Measurements from ENCODE around the gene SPACA7.

Gene SPACA7

DNA sequence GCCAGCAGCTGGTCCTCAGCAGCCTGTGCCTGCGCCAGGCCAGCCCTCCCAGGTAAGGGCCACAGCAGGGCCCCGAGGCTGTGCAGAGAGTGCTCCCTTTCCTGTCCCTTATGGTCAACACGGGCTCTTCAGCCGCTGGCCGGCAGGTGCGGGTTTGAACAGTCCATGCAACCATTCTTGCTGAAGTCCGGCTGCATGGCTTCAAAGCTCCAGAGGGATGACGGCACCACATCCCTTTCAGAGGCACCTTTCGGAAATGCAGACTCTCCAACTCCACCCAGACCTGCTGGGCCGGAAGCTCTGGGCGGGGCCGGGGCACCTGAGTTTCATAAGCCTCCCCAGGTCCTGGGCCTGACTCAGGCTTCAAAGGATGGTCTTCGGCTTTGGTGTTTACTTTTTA lies 81.3 kb downstream of the SPACA7 start:
- TF ChIP-seq CTCF (conservative IDR thresholded peaks at IDR 0.05; ENCODE audit: low read length) = no peak
- no peak for DNase-seq (ENCODE audit: low read depth)

DNA sequence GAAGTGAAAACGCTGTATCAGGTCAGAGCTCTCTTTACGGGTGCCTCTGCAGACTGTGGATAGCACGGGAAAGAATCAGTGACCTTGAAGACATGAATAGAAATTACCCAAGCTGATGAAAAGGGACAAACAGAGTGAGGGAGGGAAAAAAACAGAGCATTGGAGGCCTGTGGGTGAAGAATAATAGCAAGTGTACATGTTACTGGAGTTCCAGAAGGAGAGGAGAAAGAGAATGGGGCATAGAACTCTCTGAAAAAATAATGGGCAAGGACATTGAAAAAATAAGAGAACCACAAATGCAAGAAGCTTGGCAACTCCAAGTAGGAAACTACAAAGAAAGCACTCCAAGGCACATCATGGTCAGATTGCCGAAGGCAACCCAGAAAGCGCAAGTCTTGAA lies 86.3 kb downstream of the SPACA7 start:
- no peak overlapping the region for H3K4me3 ChIP-seq (ENCODE audit: low read length)
- no peak for DNase-seq (ENCODE audit: low read depth)
- TF ChIP-seq CTCF (conservative IDR thresholded peaks at IDR 0.05; ENCODE audit: low read length) = no peak

More for the DNA sequence above, 81.3 kb downstream of the SPACA7 start:
- H3K4me3 ChIP-seq (ENCODE audit: low read length) = no peak overlapping the region

- no peak overlapping the region for H3K4me3 ChIP-seq (ENCODE audit: low read length)
- DNase-seq (ENCODE audit: low read depth) = no peak
- TF ChIP-seq CTCF (conservative IDR thresholded peaks at IDR 0.05; ENCODE audit: low read length) = no peak
Observed at GRCh38 chr13:112464720-112465119, 88.6 kb downstream of the SPACA7 start.

GRCh38 chr13:112465251-112466131 lies 89.3 kb downstream of the SPACA7 start:
- TF ChIP-seq CTCF (conservative IDR thresholded peaks at IDR 0.05; ENCODE audit: low read length) = no peak
- H3K4me3 ChIP-seq (ENCODE audit: low read length) = no peak overlapping the region
- DNase-seq (ENCODE audit: low read depth) = no peak

- no peak for TF ChIP-seq CTCF (conservative IDR thresholded peaks at IDR 0.05; ENCODE audit: low read length)
- DNase-seq (ENCODE audit: low read depth) = no peak
- no peak overlapping the region for H3K4me3 ChIP-seq (ENCODE audit: low read length)
Observed at GRCh38 chr13:112466132-112467058, 90.2 kb downstream of the SPACA7 start.

- TF ChIP-seq CTCF (conservative IDR thresholded peaks at IDR 0.05; ENCODE audit: low read length) = no peak
- no peak for DNase-seq (ENCODE audit: low read depth)
Observed at GRCh38 chr13:112467236-112467635, 91.1 kb downstream of the SPACA7 start.

More at GRCh38 chr13:112467236-112467635, 91.1 kb downstream of the SPACA7 start:
- no peak overlapping the region for H3K4me3 ChIP-seq (ENCODE audit: low read length)
